ENCODE measurements around the gene BCR.

BCR gene

GRCh38 chr22:23283591-23284503, 103.5 kb downstream of the BCR start:
- TF ChIP-seq CTCF (IDR thresholded peaks at IDR 0.05; ENCODE audit: low read depth, low read length), result no peak
- no peaks in the 10 kb centered on the region for H3K36me3 ChIP-seq

GRCh38 chr22:23284504-23285033, 104.3 kb downstream of the BCR start:
- Histone ChIP-seq H3K36me3 (no peaks in the 10 kb centered on the region; the same call in 1 of the 2 replicates), H3K4me1 (no peaks in the 10 kb centered on the region), H3K4me3 (ENCODE audit: low read depth, low read length) (no peak overlapping the region), H3K9me3 (no peaks in the 10 kb centered on the region), H3K27me3 (no peaks in the 10 kb centered on the region)
- no peak for DNase-seq
- TF ChIP-seq CTCF (IDR thresholded peaks at IDR 0.05; ENCODE audit: low read depth, low read length), result no peak

More at GRCh38 chr22:23283591-23284503, 103.5 kb downstream of the BCR start:
- no peaks in the 10 kb centered on the region for H3K9me3 ChIP-seq
- H3K27me3 ChIP-seq, result no peaks in the 10 kb centered on the region
- DNase-seq, result no peak
- no peaks in the 10 kb centered on the region for H3K4me1 ChIP-seq
- no peak overlapping the region for H3K4me3 ChIP-seq (ENCODE audit: low read depth, low read length)

GRCh38 chr22:23285236-23285635, 104.9 kb downstream of the BCR start:
- Histone ChIP-seq H3K36me3 (peaks cover 3% of the 10 kb centered on the region; the same call in 1 of the 2 replicates), H3K4me3 (ENCODE audit: low read depth, low read length) (no peak overlapping the region), H3K9me3 (no peaks in the 10 kb centered on the region), H3K27me3 (no peaks in the 10 kb centered on the region), H3K4me1 (no peaks in the 10 kb centered on the region; the same call in 1 of the 2 replicates)
- no peak for DNase-seq
- no peak for TF ChIP-seq CTCF (IDR thresholded peaks at IDR 0.05; ENCODE audit: low read depth, low read length)

- peaks cover 4% of the 10 kb centered on the region; the same call in 1 of the 2 replicates for H3K36me3 ChIP-seq
- TF ChIP-seq CTCF (IDR thresholded peaks at IDR 0.05; ENCODE audit: low read depth, low read length), result no peak
- H3K4me1 ChIP-seq, result no peaks in the 10 kb centered on the region; the same call in 1 of the 2 replicates
- no peaks in the 10 kb centered on the region for H3K27me3 ChIP-seq
- H3K4me3 ChIP-seq (ENCODE audit: low read depth, low read length), result no peak overlapping the region
- DNase-seq, result no peak
- no peaks in the 10 kb centered on the region for H3K9me3 ChIP-seq
These were observed 105.4 kb downstream of the BCR start for GRCh38 chr22:23285734-23286133.

GRCh38 chr22:23286296-23286695, 106.0 kb downstream of the BCR start:
- H3K4me1 ChIP-seq, result no peaks in the 10 kb centered on the region; the same call in 1 of the 2 replicates
- H3K9me3 ChIP-seq, result no peaks in the 10 kb centered on the region
- no peak overlapping the region for H3K4me3 ChIP-seq (ENCODE audit: low read depth, low read length)
- no peaks in the 10 kb centered on the region for H3K27me3 ChIP-seq
- DNase-seq, result no peak
- no peak for TF ChIP-seq CTCF (IDR thresholded peaks at IDR 0.05; ENCODE audit: low read depth, low read length)
- H3K36me3 ChIP-seq, result peaks cover 4% of the 10 kb centered on the region; the same call in 1 of the 2 replicates

Data from BE2C (cell line).